GM18519 (cell line): ENCODE measurements around the gene PCCA.
"Not testable (repeated sequence)": the region's sequence is repeated elsewhere in the genome, so short reads cannot be mapped to it uniquely, and the experiment has no call there.

Experiments
- ATAC-seq: cut with Tn5 transposase; IDR thresholded peaks from one replicate; pipeline ENCODE4 v1.9.1; 2021; ENCODE audit warnings: mild to moderate bottlenecking, moderate library complexity; ENCODE audit not compliant: unreplicated experiment, low FRiP score

Gene PCCA

GRCh38 chr13:100298691-100299090 lies 209.8 kb downstream of the PCCA start:
- no peak for ATAC-seq

DNA sequence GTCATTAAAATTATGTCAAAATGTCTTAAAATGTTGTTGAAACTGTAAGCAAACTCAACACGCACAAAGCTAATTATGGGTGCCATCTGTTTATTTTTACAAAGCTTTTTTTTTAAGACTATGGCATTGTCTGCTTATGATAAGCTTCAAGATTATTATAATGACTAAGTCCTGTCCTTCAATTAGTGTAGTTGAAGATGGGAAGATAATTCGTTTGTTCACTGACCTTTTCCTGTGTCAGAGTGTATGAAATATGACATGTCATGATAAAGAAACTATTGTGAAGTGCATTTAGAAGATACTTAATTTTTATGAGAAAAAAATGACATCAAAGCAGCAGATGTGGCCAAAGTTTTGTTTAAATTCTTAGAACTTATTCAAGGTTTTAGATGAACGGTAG lies 211.3 kb downstream of the PCCA start:
- ATAC-seq: no peak

DNA sequence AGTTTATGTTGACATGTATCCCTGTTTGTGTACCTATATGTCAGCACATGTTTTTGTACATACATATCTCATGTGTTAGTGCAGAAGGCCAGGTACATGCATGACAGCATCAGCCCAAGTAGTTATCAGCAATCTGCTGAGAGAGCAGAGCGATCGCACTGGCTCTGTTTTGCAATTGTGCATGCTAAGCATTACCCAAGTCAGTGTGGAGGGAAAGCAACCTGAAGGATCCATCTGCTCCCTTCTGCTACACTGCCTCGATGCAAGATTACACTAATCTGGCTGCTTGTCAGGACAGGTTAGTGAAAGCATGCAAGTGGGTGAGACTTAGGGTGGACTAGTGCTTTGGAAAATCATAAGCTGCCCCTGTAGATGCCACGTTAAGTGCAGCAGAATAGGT lies 211.8 kb downstream of the PCCA start:
- ATAC-seq: no peak

GRCh38 chr13:100301418-100301817 lies 212.5 kb downstream of the PCCA start:
- no peak for ATAC-seq

DNA sequence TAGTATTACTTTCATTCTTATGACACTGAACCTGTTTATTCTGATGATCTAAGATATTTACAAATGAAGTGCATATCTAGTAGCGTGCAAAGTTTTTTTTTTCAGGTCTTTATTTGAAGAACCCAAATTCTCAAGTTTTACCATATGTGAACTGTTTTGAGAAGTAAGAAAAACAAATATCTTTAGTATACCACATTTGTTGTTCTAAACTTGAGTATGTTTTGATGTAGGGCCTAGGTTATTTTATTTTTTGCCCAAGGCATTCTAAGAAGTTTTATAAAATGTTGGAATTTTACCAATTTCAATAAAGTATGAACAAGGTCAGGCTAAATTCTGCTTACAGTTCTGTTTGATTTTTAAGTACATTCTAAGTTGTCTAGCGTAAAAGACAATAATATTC lies 213.5 kb downstream of the PCCA start:
- no peak for ATAC-seq

GRCh38 chr13:100304229-100304628 lies 215.3 kb downstream of the PCCA start:
- ATAC-seq: no peak

GRCh38 chr13:100305398-100305797 lies 216.5 kb downstream of the PCCA start:
- ATAC-seq: no peak

GRCh38 chr13:100306030-100306429 lies 217.1 kb downstream of the PCCA start:
- ATAC-seq: no peak

- no peak for ATAC-seq
Measured at GRCh38 chr13:100306434-100306999, 217.6 kb downstream of the PCCA start.

- no peak for ATAC-seq
Measured at GRCh38 chr13:100314132-100314910, 225.4 kb downstream of the PCCA start.

GRCh38 chr13:100315522-100315921 lies 226.6 kb downstream of the PCCA start:
- ATAC-seq: no peak

- not testable (repeated sequence) for ATAC-seq
Measured at GRCh38 chr13:100318473-100318872, 229.6 kb downstream of the PCCA start.

- no peak for ATAC-seq
Measured at GRCh38 chr13:100323937-100324336, 235.0 kb downstream of the PCCA start.

DNA sequence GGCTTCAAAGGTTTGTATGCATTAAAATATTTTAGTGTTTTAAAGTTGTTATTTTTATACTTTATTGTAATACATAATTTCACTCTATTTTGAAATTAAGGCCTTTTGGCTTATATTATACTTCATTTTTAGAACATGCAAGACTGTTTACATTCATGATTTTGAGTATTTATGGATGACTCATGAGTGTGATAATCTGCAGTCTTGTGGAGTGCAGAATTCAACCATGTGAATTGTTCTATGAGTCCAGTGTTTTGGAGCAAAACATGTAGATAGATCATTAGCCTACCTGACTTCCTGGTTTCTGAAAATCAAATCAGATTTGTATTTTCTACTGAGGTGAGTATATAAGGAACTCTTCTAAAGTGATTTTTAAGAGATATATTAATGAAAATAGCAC lies 241.8 kb downstream of the PCCA start:
- ATAC-seq: no peak

DNA sequence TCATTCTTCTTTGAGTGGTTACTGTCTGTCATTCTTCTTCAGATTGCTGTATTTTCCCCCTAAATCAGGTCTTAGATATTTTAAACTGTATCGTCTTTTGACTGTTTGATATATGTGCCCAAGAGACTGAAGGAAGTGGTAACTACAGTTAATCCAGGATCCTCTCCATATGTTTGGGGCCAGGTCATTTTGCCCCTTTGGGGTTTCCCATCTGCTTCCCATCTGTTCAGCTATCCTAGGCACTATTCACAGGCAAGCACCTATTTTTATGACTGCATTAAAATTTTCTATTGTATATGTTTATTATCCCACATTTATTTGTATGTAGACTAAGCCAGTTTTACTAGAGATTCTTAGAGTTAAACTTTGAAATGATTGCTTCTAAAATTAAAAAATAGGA lies 244.2 kb downstream of the PCCA start:
- no peak for ATAC-seq

- ATAC-seq: no peak
Measured at GRCh38 chr13:100334214-100334613, 245.3 kb downstream of the PCCA start.

GRCh38 chr13:100336795-100337516 lies 248.1 kb downstream of the PCCA start:
- ATAC-seq: no peak

GRCh38 chr13:100338275-100338674 lies 249.4 kb downstream of the PCCA start:
- ATAC-seq: no peak

GRCh38 chr13:100339411-100339940 lies 250.6 kb downstream of the PCCA start:
- no peak for ATAC-seq

DNA sequence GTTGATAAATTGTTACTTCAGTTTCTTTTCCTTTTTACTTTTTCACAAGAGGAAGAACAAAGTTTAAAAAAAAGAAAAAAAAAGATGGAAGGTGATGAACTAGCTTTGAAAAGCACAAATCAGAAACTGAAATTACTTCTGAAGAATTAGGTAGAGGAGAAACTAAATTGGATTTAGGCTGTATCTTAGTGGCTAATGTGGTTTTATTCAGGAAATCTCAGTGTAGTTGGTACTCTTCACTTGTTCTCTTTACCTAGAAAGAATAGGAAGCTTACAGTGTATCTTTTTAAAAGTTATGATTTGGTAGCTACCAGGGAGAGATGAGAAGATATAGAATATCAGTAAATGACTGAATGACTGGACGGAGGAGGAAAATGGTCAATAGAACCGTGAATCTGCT lies 252.0 kb downstream of the PCCA start:
- ATAC-seq: no peak

GRCh38 chr13:100341327-100341726 lies 252.4 kb downstream of the PCCA start:
- no peak for ATAC-seq
